NCI-H187 treated with DMSO at 0.1 percent for 48 hours (cell line): Measurements from ENCODE around the gene MOB2.
"Not testable (repeated sequence)": the region's sequence is repeated elsewhere in the genome, so short reads cannot be mapped to it uniquely, and the experiment has no call there.

Source experiments
- DNase-seq: peaks from one replicate; lab custom pipeline; 2025; lab: John Stamatoyannopoulos, UW

The MOB2 gene

GRCh38 chr11:1440066-1440465 lies 46.5 kb downstream of the MOB2 start:
- DNase-seq, result no peak

DNA sequence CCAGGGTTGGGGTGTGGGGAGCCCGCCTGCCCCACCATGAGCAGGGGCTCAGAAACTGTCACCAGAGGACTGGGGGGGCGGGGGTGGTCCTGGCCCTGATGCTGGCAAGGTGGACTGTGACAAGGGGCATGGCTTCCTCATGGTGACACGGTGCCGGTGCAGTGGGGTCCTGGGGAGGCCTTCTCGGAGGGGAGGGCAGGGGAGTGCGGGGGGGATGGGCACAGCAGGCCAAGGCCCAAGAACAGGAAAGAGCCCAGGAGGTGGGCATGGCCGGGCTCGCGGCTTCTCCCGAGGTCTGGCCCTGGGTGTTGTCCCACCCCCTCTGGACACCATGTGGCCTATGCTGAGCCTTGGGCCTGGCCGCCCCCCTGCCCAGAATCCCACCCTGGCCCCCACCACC lies 47.2 kb downstream of the MOB2 start:
- no peak for DNase-seq

DNA sequence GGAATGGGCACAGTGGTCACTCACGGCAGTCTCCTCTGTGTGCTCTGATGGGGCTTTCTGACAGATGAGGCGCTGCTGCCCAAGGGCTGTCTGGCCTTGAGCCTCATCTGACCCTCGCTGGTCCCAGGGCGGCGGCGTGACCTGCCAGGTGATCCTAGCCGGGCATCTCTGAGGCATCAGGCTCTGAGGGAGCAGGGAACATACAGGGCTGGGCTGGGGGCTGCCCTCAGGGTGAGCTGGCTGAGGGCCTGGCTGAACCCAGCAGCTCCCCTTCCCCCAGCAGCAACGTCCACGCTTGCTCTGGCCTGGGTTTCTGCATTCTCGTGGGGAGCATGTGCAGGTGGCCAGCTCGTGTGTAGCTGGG lies 47.6 kb downstream of the MOB2 start:
- no peak for DNase-seq

DNA sequence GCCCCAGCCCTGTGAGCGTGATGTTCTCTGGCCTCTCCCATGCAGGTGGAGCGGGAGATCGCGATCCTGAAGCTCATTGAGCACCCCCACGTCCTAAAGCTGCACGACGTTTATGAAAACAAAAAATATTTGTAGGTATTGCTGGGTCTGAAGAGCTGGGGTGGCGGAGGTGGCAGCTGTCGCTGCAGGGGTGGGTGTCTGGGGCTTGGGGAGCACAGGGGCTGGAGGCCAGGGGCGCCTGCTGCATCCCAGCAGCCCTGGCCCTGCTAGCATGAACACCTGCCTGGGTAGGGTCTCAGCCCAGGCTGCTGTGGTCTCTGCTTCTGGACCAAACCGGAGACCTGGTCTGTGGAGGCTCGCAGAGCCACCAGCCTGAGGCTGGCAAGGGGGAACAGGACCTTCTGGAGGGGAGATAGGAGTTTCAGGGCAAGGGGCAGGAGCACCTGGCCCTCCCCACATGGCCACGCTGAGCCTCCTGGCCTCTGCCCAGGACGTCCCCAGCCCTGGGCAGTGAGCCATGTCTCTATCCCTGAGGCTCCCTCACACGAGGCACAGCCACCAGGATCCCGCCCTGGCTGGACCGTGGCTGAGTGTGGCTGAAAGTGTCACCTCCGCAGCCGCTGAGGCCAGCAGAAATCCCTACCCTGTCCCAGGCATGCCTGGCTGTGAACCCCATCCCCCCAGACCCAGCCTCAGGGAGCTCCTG lies 48.2 kb downstream of the MOB2 start:
- no peak for DNase-seq

DNA sequence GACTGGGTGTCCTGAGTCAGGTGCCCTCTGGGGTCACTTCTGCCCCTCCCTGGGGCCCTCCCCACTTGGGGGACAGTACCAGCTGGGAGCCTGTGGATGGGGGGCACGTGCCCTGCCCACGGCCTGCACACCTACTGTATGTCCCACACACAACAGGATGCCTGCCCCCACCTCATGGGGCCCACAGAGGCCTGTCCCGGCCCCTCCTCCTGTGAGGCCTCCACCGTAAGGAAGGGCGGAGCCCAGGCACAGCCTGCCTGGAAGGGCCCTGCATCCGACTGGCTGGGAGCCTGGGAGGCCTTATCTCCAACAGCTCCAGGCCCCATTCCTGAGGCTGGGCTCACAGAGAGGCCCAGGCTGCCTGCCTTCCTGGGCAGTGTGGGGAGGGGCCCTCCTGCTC lies 49.1 kb downstream of the MOB2 start:
- no peak for DNase-seq

DNA sequence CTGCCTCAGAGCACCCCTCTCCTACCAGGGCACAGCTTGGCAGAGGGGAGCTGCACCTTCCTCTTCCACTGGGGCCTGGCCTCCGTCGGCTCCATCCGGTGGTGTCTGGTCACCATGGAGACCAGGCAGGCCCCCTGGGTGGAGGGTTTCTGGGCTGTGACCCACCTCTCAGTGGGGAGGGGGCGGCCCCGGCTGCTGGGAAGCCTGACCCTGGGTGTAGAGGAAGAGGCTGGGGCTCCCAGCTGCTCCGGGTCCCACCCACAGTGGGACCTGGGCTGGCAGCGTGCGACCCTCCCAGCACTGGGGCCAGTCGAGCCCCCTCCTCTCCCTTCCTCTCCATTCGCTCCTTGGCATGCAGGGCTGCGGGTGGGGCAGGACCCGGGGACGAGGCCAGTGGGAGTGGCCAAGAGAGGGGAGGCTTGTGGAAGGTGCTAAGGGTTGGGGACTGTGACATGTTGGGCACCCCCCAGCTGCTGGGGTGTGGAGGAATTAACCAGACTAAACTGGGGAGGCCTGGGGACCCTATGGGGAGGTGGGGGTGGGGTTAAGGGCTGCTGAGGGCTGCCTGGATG lies 50.0 kb downstream of the MOB2 start:
- DNase-seq, result no peak

- DNase-seq, result no peak
Measured at GRCh38 chr11:1435820-1436467, 50.6 kb downstream of the MOB2 start.

DNA sequence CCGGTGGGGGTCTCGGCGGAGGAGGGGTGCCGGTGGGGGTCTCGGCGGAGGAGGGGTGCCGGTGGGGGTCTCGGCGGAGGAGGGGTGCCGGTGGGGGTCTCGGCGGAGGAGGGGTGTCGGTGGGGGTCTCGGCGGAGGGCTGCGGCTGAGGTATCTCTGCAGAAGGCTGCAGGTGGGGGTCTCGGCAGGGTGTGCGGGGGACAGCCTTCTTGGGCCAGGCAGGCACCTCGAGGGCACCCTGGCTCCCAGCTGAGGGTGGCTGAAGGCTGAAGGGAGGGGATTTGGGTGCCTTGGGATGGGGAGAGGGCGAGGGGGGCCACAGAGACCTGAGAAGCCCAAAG lies 51.1 kb downstream of the MOB2 start:
- not testable (repeated sequence) for DNase-seq

GRCh38 chr11:1433977-1434640 lies 52.5 kb downstream of the MOB2 start:
- no peak for DNase-seq

DNA sequence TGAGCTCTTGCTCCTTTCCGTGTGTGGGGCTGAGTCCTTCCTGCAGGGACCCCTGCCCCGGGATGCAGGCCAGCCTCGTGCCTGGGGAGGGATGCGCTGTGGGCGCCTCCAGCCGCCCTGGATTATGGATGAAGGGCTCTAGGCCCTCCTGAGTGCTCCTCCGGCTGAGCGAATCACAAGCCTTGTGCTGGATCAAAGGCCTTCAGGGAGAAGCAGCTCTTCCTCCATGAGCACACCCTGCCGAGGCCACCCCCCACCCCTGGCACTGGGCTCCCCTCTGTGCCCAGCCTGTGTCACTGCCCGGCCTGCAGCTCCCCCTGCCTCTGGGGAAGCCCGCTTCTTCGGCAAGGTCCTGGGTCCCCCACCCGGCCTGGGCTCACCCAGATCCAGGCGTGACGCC lies 53.0 kb downstream of the MOB2 start:
- no peak for DNase-seq

GRCh38 chr11:1428762-1429316 lies 57.7 kb downstream of the MOB2 start:
- DNase-seq, result no peak

DNA sequence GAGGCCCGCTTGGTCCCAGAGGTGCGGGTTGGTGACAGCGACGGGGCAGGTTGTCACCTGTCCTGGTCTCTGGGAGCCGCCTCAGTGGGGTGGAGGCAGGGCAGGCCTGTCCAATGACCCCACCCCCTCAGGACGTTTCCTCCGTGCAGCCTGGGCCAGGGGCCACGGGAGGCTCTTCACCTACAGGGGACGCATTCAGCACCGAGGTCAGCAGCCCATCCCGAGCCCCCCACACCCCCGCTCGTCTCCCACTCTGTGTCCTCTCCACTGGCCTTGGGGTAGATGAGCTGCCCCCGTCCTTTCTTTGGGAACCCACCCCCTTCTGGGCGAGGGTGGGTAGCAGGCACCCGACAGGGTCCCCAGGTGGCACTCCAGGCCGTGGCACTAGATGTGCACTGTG lies 61.1 kb downstream of the MOB2 start:
- DNase-seq, result no peak

- DNase-seq, result no peak
Measured at GRCh38 chr11:1425006-1425405, 61.6 kb downstream of the MOB2 start.

DNA sequence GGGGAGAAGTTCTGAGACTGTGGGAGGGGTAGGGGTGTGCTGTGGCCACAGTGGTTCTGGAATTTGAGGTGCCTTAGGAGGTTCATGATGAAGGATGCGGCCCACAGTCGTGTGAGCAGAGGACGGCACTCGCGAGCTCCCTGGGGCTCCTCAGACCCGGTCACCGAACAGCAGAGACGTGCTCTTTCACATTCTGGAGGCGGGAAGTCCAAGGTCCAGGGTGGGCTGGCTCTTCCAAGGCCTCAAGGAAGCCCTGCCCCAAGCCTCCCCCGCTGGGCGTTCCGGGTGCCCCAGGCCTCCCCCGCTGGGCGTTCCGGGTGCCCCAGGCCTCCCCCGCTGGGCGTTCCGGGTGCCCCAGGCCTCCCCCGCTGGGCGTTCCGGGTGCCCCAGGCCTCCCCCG lies 63.2 kb downstream of the MOB2 start:
- not testable (repeated sequence) for DNase-seq

DNA sequence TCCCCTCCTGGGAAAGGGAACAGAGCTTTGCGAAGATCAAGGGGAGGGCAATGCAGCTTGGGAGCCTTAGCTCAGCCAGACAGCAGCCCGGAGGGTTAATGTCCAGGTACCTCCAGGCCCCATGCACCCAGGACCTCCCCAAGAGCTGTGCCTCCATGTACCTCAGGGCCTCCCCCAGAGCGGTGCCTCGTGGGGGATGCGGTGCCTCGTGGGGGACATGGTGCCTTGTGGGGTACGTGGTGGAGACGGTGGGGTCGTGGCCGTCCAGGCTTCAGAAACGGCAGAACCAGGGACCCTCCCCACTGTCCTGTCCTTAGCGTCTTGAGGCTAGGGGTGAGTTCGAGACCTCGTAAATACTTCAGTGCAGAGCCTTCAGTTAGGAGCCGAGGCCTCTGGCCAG lies 63.6 kb downstream of the MOB2 start:
- no peak for DNase-seq

- DNase-seq, result no peak
Measured at GRCh38 chr11:1422481-1422880, 64.1 kb downstream of the MOB2 start.

DNA sequence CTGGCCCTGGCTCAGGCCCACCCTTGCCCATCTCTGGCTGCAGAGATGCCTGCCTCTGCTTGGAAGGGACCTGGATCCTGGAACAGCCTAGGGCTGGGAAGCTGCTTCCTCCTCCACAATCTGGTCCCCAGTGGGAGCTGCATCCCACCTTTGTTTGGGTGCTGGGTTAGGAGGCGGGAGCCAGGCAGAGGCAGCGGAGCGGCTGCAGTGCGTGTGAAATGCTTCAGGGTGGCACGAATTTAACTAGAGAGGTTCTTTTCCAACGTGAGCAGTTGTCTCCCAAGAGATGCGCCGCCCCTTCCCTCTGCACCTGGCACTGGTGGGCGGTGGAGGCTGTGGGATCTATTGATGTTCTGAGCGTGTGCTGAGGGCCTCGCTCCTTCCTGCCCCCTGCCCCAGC lies 65.3 kb downstream of the MOB2 start:
- DNase-seq, result no peak

- no peak for DNase-seq
Measured at GRCh38 chr11:1419811-1420210, 66.8 kb downstream of the MOB2 start.
